GM12873 (cell line): ENCODE results near the gene RPL7A.

Experiments used
- CTCF ChIP-seq: IDR thresholded peaks from 2 replicates; pipeline ENCODE4 v1.5.1; 2012; ENCODE audit warnings: low read depth, mild to moderate bottlenecking, moderate library complexity, low read length, control low read depth; ENCODE audit not compliant: insufficient read depth; ENCODE audit errors: missing control alignments

The RPL7A gene

DNA sequence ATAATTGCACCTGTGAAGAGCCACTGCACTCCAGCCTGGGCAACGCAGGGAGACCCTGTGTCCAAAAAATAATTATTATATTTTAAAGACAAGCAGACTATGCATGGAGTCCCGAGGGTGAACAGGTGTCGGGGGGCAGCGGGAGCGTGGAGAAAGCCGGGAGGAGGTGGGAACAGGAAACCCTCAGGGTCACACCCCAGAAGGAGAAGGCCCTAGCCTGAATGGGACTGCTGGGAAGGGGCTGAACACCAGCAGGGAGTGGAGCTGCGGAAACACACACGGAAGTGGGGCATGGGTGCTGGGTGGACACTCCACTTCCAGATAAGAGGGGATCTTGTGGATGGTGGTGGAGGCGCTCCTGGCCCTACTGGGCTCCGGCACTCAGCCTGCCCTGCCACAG, 24.8 kb upstream of the RPL7A start:
- TF ChIP-seq CTCF, result no peak

DNA sequence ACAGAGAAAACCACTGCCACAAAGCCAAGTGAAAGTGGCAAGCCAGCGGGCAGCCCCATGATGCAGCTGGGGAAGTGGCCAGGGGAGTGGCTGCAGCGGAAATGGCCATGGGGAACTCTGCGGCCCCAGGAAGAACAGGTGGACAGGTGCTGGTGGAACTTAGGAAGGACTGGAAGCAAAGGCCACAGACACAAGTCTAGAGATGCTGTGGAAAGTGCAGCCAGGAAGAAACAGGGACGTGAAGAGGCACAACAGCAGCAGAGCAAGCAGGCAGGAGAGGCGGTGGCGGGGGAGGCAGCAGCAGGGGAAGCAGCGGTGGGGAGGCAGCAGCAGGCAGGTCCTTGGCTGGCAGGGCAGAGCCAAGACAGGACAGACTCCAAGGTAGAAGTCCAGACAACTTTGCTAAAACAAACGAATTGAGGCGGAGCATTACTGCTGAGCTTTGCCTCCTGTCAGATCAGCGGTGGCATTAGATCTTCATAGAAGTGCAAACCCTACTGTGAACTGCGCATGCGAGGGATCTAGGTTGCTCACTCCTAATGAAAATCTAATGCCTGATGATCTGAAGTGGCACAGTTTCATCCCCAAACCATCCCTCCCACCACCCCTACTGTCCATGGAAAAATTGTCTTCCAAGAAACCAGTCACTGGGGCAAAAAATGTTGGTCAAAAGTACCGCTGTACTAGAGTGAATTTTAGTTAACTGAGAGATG, 23.9 kb upstream of the RPL7A start:
- TF ChIP-seq CTCF, result no peak

DNA sequence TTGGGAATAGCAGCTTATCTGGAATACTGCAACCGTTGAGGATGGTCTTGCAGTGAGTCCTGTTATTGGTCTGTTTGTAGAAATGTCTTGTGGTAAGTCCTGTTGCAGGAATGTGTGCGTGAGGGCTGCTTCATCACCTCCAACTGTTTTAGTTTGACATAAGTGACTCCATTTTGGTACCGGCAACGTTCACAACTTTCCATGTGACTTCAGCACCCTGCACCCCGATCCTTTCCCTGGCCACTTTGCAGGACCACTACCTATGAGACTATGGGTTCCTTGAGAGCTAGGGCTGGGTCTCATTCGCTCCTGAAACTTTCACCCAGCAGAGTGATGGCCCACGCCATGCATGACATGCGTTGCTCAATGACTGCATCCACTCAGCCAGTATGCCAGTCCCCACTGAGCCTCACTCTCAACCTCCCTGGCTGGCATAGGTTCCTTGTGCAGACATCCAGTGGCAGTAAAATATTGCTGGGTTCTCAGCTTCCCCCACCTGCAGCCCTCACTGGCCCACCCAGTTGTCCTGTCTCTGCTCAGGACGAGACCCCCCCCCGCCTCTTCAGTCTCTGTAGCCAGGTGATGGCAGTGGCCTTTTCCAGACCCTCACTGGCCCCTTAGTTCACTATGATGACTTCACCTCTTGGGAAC, 20.1 kb upstream of the RPL7A start:
- TF ChIP-seq CTCF, result no peak

DNA sequence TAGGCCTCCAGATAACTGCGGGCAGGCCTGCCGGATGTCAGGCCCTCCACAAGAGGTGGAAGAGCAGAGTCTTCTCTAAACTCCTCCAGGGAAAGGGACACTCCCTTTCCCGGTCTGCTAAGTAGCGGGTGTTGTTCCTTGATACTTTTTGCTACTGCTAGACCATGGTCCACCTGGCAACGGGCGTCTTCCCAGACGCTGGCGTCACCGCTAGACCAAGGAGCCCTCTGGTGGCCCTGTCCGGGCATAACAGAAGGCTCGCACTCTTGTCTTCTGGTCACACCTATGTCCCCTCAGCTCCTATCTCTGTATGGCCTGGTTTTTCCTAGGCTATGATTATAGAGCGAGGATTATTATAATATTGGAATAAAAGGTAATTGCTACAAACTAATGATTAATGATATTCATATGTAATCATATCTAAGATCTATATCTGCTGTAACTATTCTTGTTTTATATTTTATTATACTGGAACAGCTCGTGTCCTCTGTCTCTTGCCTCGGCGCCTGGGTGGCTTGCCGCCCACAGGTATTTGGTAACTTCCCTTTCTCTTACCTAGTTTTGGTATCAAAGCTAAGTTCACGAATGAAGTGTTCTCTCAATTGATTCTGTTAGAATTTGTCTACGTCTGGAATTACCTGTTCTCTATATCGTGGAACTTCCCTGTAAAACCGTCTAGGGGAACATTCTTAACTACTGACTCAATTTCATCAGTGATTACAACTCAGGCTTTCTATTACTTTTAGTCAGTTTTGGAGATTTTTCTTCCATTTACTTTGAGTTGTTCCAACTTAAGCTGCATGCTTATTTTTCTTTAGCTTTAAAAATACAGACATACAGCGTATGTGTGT, 18.5 kb upstream of the RPL7A start:
- peak; percentile 59 for TF ChIP-seq CTCF

DNA sequence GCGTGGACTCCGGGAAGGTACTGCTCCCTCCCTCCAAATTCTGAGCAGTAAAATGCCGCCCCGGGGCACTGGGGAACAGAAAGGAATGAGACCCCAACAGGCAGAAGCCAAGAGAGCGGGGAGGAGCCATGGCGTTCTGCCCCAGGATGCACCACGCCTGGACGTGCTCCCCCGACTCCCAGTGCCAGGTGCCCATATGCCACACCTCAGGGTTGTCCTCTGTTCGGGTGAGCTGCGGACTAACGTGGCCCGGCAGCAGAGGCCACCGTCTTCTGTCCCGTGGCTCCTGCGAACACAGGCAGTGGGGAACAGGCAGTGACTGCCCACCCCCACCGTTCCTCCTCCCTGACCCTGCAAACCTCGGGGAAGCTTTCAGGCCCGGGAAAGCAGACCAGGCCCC, 16.8 kb upstream of the RPL7A start:
- TF ChIP-seq CTCF, result no peak

DNA sequence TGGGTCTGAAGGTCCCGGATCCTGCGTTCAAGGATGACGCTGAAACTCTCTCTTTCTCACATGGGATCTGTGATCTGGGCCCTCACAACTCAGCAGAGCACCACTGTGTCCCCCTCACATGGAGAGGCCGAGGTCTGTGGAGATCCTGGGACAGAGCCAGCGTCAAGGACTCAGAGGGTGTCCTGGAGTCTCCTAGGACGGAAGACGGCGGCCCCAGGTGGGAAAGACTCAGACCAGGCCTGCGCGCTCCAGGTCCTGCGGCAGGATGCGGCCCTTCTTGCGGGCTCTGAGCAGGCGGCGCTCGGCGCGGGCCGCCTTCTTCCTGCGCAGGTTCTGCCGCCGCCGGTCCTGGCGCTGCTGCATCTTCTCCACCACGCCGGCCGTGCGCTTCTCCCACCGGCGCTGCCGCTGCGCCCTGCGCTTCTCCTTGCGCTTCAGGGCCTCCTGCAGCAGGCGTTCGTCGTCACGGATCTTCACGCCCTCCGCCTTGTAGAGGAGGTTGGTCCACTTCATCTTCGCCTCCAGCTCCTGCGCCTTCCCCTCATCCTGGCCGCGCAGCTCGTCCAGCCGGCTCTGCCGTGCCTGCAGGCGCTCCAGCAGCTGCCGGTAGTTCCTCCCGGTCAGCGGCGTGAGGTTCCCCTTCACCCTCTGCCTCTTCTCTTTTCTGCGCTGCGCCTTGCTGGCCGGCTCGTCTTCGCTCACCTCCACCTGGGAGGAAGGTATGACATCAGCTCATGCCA, 16.2 kb upstream of the RPL7A start:
- TF ChIP-seq CTCF, result no peak
